ENCODE data around the gene SUPT20HL2.

Gene SUPT20HL2

DNA sequence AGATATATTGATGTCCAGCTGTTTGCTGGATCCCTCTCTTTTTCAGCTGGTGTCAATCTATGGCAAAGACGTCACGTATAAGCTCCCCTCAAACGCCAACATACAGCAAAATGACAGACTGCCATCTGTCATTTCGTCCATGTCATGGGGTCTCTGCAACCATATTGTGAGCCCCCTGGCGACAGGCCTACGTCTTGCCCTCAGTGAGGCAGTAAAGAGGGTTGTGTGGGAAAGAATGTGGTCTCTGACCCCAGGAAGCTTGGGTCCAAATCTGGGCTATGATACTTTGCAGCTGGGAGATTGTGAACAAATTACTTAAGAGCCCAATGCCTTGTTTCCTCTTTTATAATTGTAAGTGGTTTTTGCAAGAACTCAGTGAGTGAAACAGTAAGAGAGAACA lies 7.4 kb downstream of the SUPT20HL2 start:
- no peak for DNase-seq (ENCODE audit: low read depth)
- no peak for TF ChIP-seq CTCF (IDR thresholded peaks at IDR 0.05; ENCODE audit: low read depth, low read length, missing control alignments)
- H3K4me3 ChIP-seq (ENCODE audit: low read depth, low read length) = no peak overlapping the region

DNA sequence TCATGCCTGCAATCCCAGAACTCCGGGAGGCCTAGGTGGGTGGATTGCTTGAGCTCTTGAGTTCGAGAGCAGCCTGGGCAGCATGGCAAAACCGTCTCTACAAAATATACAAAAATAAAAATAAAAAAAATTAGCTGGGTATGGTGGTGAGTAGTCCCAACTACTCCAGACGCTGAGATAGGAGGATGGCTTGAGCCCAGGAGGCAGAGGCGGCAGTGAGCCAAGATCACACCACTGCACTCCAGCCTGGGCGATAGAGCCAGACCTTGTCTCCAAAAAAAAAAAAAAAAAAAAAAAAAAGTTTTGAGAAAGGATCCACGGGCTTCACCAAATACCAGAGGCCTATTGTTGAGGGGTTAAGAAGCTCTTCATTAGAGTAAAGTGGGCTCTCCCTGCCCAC lies 8.0 kb downstream of the SUPT20HL2 start:
- DNase-seq (ENCODE audit: low read depth) = no peak
- no peak for TF ChIP-seq CTCF (IDR thresholded peaks at IDR 0.05; ENCODE audit: low read depth, low read length, missing control alignments)
- no peak overlapping the region for H3K4me3 ChIP-seq (ENCODE audit: low read depth, low read length)

DNA sequence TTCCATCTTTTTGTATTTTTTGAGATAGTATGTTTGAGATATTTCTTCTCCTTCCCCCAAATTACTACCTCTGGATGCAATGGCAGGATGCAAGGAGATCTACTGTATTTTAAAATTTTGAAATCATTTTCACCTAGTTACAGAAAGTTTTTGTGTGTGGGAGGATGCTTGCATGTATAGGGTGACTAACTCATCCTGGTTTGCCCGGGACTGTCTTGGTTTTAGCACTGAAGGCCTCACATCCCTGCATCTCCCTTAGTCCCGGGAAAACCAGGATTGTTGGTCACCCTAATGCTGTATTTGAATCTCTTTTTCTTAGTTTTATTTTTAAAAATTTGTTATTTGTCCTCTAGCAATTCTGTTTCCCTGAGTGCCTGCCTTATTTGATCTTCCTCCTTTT lies 12.1 kb downstream of the SUPT20HL2 start:
- DNase-seq (ENCODE audit: low read depth) = no peak
- no peak for TF ChIP-seq CTCF (IDR thresholded peaks at IDR 0.05; ENCODE audit: low read depth, low read length, missing control alignments)
- H3K4me3 ChIP-seq (ENCODE audit: low read depth, low read length) = no peak overlapping the region

GRCh38 chrX:24301060-24301459 lies 12.8 kb downstream of the SUPT20HL2 start:
- TF ChIP-seq CTCF (IDR thresholded peaks at IDR 0.05; ENCODE audit: low read depth, low read length, missing control alignments) = no peak
- H3K4me3 ChIP-seq (ENCODE audit: low read depth, low read length) = no peak overlapping the region

GRCh38 chrX:24298191-24298590 lies 15.7 kb downstream of the SUPT20HL2 start:
- no peak for DNase-seq (ENCODE audit: low read depth)
- TF ChIP-seq CTCF (IDR thresholded peaks at IDR 0.05; ENCODE audit: low read depth, low read length, missing control alignments) = no peak
- H3K4me3 ChIP-seq (ENCODE audit: low read depth, low read length) = no peak overlapping the region

More at GRCh38 chrX:24301060-24301459, 12.8 kb downstream of the SUPT20HL2 start:
- DNase-seq (ENCODE audit: low read depth) = no peak

DNA sequence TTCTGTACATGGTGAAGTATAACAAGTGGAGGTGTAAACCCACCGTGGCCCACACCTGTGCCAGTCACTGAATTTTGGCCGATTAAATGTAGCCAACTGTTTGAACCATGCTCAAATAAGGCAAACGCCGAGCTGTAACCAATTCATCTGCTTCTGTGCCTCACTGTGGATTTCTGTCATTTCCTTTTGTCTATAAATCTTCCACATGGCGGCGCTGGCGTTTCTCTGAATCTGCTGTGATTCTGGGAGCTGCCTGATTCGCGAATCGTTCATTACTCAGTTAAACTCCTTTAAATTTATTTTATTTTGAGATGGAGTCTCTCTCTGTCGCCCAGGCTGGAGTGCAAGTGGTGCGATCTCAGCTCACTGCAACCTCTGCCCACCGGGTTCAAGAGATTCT lies 19.2 kb downstream of the SUPT20HL2 start:
- H3K4me3 ChIP-seq (ENCODE audit: low read depth, low read length) = no peak overlapping the region
- DNase-seq (ENCODE audit: low read depth) = no peak
- TF ChIP-seq CTCF (IDR thresholded peaks at IDR 0.05; ENCODE audit: low read depth, low read length, missing control alignments) = no peak

DNA sequence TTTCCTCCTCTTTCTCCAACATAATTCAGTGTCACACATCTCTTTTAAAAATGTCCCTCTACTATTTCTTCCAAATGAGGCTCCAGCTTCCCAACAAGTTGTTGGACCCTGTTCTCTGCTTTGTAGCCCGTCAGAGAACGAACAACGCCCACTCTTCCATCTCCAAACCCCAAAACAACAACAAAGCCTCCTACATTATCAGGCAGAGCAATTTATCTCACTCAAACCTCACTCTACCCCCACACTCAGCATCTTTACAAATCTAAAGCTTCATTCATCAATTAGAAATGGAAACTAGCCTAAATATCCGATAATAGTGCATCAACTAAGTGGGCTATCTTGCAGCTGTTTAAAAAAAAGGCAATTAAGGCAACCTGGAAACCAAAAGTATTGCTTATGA lies 20.5 kb downstream of the SUPT20HL2 start:
- no peak overlapping the region for H3K4me3 ChIP-seq (ENCODE audit: low read depth, low read length)
- TF ChIP-seq CTCF (IDR thresholded peaks at IDR 0.05; ENCODE audit: low read depth, low read length, missing control alignments) = no peak
- no peak for DNase-seq (ENCODE audit: low read depth)

Data from GM12864 (cell line).